ENCODE data around the gene TNFRSF8.
"Not testable (repeated sequence)": the region's sequence is repeated elsewhere in the genome, so short reads cannot be mapped to it uniquely, and the experiment has no call there.

The TNFRSF8 gene

DNA sequence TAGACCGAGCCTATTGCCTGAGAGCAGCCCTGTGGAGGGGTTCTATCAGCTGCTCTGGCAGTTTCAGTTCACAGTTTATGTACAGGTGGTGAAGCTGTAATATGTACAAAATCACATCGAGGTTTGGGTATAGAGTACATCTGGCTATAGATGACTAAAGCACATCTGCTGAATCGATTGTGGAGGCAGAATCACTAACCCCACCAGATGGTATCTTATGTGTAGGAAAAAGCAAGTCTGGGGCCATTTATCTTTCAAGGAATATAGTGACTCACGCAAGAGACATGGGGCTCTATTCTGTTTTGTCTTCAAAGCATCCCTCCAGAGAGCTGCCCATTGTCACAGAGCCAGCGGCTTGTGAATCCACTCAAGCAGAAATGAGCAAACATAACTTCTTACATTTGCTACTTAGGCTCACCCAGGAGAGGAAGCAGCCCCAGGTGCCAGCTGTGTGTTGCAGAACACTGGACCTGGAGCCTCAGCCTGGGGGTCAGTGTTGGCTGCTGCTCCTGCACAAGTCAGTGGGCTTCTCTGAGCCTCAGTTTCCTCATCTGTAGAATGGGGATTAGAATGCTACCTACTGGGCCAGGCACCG, 22.5 kb upstream of the TNFRSF8 start:
- H3K4me3 ChIP-seq (ENCODE audit: low read depth, low read length): no peak overlapping the region
- no peaks in the 10 kb centered on the region for H3K36me3 ChIP-seq (ENCODE audit: control insufficient read depth, insufficient read depth, low read length)
- no peaks in the 10 kb centered on the region for H3K9me3 ChIP-seq (ENCODE audit: control insufficient read depth, insufficient read depth, low read length)
- H3K27me3 ChIP-seq (ENCODE audit: control insufficient read depth, insufficient read depth, low read length): no peaks in the 10 kb centered on the region
- H3K9ac ChIP-seq (ENCODE audit: low read depth, low read length): no peak overlapping the region
- H3K4me1 ChIP-seq (ENCODE audit: control insufficient read depth, insufficient read depth, low read length): no peaks in the 10 kb centered on the region

DNA sequence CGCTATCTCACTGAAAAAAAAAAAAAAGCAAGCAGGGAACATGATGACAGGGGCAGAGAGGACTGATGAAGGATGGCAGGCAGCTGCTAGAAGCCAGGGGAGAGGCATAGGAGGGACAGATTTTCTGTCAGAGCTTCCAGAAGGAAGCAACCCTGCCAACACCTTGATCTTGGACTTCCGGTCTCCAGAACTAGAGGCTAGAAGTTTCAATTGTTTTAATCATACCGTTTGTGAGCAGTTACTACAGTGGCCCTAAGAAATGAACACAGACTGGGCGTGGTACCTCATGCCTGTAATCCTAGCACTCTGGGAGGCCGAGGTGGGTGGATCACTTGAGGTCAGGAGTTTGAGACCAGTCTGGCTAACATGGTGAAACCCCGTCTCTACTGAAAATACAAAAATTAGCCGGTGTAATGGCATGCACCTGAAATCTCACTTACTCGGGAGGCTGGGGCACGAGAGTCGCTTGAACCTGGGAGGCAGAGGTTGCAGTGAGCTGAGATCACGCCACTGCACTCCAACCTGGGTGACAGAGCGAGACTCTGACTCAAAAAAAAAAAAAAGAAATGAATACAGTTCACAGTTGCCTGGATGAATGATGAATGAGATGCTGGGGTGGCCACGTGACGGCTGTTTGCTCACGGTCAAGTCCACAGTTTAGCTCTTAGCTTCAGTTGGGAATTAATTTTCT, 18.8 kb upstream of the TNFRSF8 start:
- H3K4me3 ChIP-seq (ENCODE audit: low read depth, low read length); H3K36me3 ChIP-seq (ENCODE audit: control insufficient read depth, insufficient read depth, low read length); H3K27me3 ChIP-seq (ENCODE audit: control insufficient read depth, insufficient read depth, low read length); H3K9ac ChIP-seq (ENCODE audit: low read depth, low read length); H3K9me3 ChIP-seq (ENCODE audit: control insufficient read depth, insufficient read depth, low read length); H3K4me1 ChIP-seq (ENCODE audit: control insufficient read depth, insufficient read depth, low read length): not testable (repeated sequence)

- Histone ChIP-seq H3K9me3 (ENCODE audit: control insufficient read depth, insufficient read depth, low read length) (no peaks in the 10 kb centered on the region), H3K4me3 (ENCODE audit: low read depth, low read length) (no peak overlapping the region), H3K4me1 (ENCODE audit: control insufficient read depth, insufficient read depth, low read length) (peaks cover 5% of the 10 kb centered on the region), H3K9ac (ENCODE audit: low read depth, low read length) (no peak overlapping the region), H3K36me3 (ENCODE audit: control insufficient read depth, insufficient read depth, low read length) (no peaks in the 10 kb centered on the region), H3K27me3 (ENCODE audit: control insufficient read depth, insufficient read depth, low read length) (no peaks in the 10 kb centered on the region)
Observed at GRCh38 chr1:12046749-12047119, 16.4 kb upstream of the TNFRSF8 start.

DNA sequence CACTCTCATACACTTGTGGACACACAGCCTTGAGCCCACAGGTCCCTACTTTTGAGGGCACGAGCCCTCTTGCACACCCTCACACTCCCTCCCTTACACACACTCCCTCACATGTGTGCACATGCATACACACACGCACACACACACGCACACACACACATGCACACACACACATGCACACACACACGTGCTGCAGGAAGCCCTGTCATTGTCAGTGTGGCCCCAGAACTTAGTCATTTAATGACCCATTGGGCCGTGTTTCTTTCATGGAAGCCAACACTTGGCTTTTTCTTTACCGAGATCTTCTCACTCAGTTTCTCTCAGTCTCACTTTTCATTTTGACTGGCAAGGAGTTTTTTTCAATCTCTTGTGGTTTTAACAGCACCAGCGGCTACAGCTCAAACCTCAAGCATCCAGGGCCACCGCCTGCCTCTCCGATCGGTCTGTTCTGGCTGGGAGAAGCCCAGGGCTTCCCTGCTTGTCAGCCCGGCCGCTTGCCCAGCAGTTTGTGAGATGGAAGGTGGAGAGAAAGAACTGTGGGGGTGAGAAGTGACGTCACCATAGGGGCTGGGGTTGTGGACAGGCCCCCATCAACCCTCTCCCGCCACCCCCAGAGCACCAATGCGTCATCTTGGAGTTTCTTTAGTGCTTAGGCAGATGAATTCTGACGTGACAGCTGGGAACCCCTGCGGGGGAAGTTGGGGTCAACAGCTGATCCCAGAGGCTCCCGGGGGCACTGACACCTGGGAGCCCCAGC, 15.8 kb upstream of the TNFRSF8 start:
- H3K4me1 ChIP-seq (ENCODE audit: control insufficient read depth, insufficient read depth, low read length): peaks cover 11% of the 10 kb centered on the region
- H3K4me3 ChIP-seq (ENCODE audit: low read depth, low read length): no peak overlapping the region
- no peaks in the 10 kb centered on the region for H3K27me3 ChIP-seq (ENCODE audit: control insufficient read depth, insufficient read depth, low read length)
- no peaks in the 10 kb centered on the region for H3K36me3 ChIP-seq (ENCODE audit: control insufficient read depth, insufficient read depth, low read length)
- H3K9me3 ChIP-seq (ENCODE audit: control insufficient read depth, insufficient read depth, low read length): no peaks in the 10 kb centered on the region
- no peak overlapping the region for H3K9ac ChIP-seq (ENCODE audit: low read depth, low read length)

GRCh38 chr1:12048372-12048771, 14.7 kb upstream of the TNFRSF8 start:
- Histone ChIP-seq H3K36me3 (ENCODE audit: control insufficient read depth, insufficient read depth, low read length) (no peaks in the 10 kb centered on the region), H3K27me3 (ENCODE audit: control insufficient read depth, insufficient read depth, low read length) (no peaks in the 10 kb centered on the region), H3K9me3 (ENCODE audit: control insufficient read depth, insufficient read depth, low read length) (no peaks in the 10 kb centered on the region), H3K9ac (ENCODE audit: low read depth, low read length) (no peak overlapping the region), H3K4me1 (ENCODE audit: control insufficient read depth, insufficient read depth, low read length) (peaks cover 12% of the 10 kb centered on the region), H3K4me3 (ENCODE audit: low read depth, low read length) (no peak overlapping the region)

DNA sequence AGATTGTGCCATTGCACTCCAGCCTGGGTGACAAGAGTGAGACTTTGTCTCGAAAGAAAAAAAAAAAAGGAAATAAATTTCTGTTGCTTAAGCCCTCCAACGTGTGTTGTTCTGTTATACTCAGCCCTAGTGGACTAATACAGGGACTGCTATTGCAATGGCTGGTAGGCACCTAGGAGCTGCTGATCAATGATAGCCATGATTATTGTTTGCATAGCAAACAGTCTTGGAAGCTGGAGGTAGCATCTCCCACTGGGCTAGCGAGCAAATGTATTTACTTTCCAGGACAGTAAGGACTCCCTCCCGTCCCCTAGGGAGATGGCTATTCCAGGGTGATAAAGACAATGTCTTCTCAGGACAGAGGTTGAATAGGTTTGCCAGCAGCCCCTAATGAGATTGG, 13.5 kb upstream of the TNFRSF8 start:
- Histone ChIP-seq H3K9ac (ENCODE audit: low read depth, low read length) (no peak overlapping the region), H3K27me3 (ENCODE audit: control insufficient read depth, insufficient read depth, low read length) (no peaks in the 10 kb centered on the region), H3K9me3 (ENCODE audit: control insufficient read depth, insufficient read depth, low read length) (no peaks in the 10 kb centered on the region), H3K4me3 (ENCODE audit: low read depth, low read length) (no peak overlapping the region), H3K36me3 (ENCODE audit: control insufficient read depth, insufficient read depth, low read length) (no peaks in the 10 kb centered on the region), H3K4me1 (ENCODE audit: control insufficient read depth, insufficient read depth, low read length) (peaks cover 12% of the 10 kb centered on the region)

- Histone ChIP-seq H3K36me3 (ENCODE audit: control insufficient read depth, insufficient read depth, low read length) (no peaks in the 10 kb centered on the region), H3K9me3 (ENCODE audit: control insufficient read depth, insufficient read depth, low read length) (no peaks in the 10 kb centered on the region), H3K27me3 (ENCODE audit: control insufficient read depth, insufficient read depth, low read length) (no peaks in the 10 kb centered on the region), H3K4me3 (ENCODE audit: low read depth, low read length) (no peak overlapping the region), H3K4me1 (ENCODE audit: control insufficient read depth, insufficient read depth, low read length) (peaks cover 12% of the 10 kb centered on the region), H3K9ac (ENCODE audit: low read depth, low read length) (no peak overlapping the region)
Observed at GRCh38 chr1:12051361-12051760, 11.7 kb upstream of the TNFRSF8 start.

DNA sequence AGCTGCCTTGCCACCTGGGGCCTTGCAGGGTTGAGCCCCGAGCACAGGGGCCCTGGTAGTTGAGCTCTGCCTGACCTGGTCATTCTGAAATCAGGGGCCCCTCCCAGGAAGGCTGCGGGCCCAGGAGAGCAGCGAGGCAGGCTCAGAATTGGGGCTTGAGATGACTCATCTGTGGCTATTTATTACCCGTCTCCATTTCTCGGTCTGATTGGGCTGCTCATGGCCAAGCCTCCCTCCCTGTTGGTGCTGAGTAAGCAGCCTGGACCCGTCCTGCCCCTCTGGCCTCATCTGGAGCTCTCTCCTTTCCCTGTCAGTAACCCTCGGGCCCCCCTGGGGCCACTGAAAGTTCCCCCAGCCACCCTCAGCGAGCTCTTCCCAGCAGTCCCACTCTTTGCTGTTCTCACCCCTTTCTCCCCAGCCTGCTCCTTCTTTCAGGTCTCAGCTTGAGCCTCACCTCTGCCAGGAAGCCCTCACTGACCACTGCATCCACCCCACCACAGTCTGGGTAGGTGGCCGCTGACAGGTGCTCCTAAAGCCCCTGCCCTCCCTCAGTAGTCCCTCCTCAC, 11.0 kb upstream of the TNFRSF8 start:
- no peak overlapping the region for H3K4me3 ChIP-seq (ENCODE audit: low read depth, low read length)
- H3K9ac ChIP-seq (ENCODE audit: low read depth, low read length): no peak overlapping the region
- peaks cover 12% of the 10 kb centered on the region for H3K4me1 ChIP-seq (ENCODE audit: control insufficient read depth, insufficient read depth, low read length)
- H3K9me3 ChIP-seq (ENCODE audit: control insufficient read depth, insufficient read depth, low read length): no peaks in the 10 kb centered on the region
- no peaks in the 10 kb centered on the region for H3K36me3 ChIP-seq (ENCODE audit: control insufficient read depth, insufficient read depth, low read length)
- H3K27me3 ChIP-seq (ENCODE audit: control insufficient read depth, insufficient read depth, low read length): no peaks in the 10 kb centered on the region

DNA sequence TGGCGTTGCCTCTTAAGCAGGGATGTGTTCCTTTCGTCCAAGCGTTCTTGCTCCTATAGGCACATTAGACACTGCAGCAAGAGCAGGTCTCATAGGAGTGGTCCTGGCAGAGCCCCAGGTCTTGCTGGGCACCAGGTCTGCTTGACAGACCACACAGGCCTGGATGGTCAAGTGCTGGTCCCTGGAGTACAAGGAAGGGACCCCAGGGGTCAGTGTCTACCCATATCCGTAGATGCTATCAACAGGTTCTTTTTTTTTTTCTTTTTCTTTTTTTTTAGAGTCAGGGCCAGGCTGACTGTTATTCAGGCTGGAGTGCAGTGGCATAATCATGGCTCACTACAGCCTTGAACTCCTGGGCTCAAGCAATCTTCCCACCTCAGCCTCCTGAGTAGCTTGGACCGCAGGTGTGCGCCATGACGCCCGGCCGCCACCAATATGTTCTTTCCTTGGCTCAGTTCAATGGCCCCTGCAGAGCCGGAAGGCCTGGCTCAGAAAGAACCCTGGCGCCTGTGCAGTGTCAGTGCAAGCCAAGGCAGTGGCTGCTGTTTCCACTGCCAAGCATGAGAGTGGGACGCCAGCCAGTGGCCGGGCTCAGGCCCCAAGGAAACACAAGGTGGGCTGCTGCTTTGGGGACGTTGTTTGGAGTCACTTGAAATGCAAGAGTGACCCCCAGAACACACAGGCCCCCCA, 10.0 kb upstream of the TNFRSF8 start:
- H3K27me3 ChIP-seq (ENCODE audit: control insufficient read depth, insufficient read depth, low read length): no peaks in the 10 kb centered on the region
- H3K36me3 ChIP-seq (ENCODE audit: control insufficient read depth, insufficient read depth, low read length): no peaks in the 10 kb centered on the region
- H3K4me1 ChIP-seq (ENCODE audit: control insufficient read depth, insufficient read depth, low read length): peaks cover 12% of the 10 kb centered on the region
- H3K9ac ChIP-seq (ENCODE audit: low read depth, low read length): no peak overlapping the region
- no peaks in the 10 kb centered on the region for H3K9me3 ChIP-seq (ENCODE audit: control insufficient read depth, insufficient read depth, low read length)
- no peak overlapping the region for H3K4me3 ChIP-seq (ENCODE audit: low read depth, low read length)

DNA sequence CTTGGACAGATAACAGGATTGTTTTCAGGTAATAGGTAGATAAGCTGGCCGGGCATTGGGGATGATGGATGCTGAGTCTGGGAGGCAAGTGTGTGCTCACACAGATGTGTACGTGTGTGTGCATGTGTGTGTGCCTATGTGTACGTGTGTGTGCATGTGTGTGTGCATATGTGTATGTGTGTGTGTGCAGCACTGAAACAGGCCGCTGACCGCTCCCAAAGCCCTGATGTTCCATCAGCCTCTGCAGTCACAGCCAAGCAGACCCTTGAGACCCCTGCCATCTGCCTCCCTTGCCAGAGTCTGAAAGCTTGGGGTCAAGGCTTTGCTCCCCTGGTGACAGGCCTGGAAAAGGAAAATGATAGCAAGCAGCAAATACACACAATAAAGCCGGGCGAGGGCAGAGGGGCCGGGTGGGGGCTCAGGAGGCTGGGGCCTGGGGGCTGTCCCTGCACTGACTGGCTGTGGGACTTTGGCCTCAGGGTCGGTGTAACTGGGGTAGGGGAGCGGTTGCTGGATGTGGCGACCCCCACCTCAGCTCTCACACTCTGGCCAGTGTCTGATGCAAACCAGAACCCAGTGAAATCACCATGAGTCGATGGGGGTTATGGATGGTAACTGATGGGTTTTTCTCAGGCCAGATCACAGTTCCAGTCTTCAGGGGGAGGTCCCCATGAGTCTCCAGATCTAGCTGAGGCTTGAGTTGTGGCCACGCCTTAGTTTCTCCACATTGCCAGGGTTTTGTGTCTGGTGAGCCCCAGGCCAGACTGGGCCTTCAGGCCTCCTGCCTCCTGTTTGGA, 9.2 kb upstream of the TNFRSF8 start:
- H3K36me3 ChIP-seq (ENCODE audit: control insufficient read depth, insufficient read depth, low read length): no peaks in the 10 kb centered on the region
- H3K9ac ChIP-seq (ENCODE audit: low read depth, low read length): no peak overlapping the region
- no peaks in the 10 kb centered on the region for H3K9me3 ChIP-seq (ENCODE audit: control insufficient read depth, insufficient read depth, low read length)
- peaks cover 12% of the 10 kb centered on the region for H3K4me1 ChIP-seq (ENCODE audit: control insufficient read depth, insufficient read depth, low read length)
- H3K27me3 ChIP-seq (ENCODE audit: control insufficient read depth, insufficient read depth, low read length): no peaks in the 10 kb centered on the region
- H3K4me3 ChIP-seq (ENCODE audit: low read depth, low read length): no peak overlapping the region

GRCh38 chr1:12055259-12055658, 7.8 kb upstream of the TNFRSF8 start:
- no peak overlapping the region for H3K9ac ChIP-seq (ENCODE audit: low read depth, low read length)
- no peaks in the 10 kb centered on the region for H3K36me3 ChIP-seq (ENCODE audit: control insufficient read depth, insufficient read depth, low read length)
- peaks cover 7% of the 10 kb centered on the region for H3K4me1 ChIP-seq (ENCODE audit: control insufficient read depth, insufficient read depth, low read length)
- peaks cover under 1% of the 10 kb centered on the region for H3K27me3 ChIP-seq (ENCODE audit: control insufficient read depth, insufficient read depth, low read length)
- H3K4me3 ChIP-seq (ENCODE audit: low read depth, low read length): no peak overlapping the region
- no peaks in the 10 kb centered on the region for H3K9me3 ChIP-seq (ENCODE audit: control insufficient read depth, insufficient read depth, low read length)
